ENCODE measurements around the gene CTDSP1. TPM values are rescaled to one million over a fixed set of nuclear protein-coding genes. Genes with fewer than 3 reads are reported as not detected.

Gene CTDSP1
- total RNA-seq, 2 donors from 2014 or later: 67.2 to 98.9 TPM

DNA sequence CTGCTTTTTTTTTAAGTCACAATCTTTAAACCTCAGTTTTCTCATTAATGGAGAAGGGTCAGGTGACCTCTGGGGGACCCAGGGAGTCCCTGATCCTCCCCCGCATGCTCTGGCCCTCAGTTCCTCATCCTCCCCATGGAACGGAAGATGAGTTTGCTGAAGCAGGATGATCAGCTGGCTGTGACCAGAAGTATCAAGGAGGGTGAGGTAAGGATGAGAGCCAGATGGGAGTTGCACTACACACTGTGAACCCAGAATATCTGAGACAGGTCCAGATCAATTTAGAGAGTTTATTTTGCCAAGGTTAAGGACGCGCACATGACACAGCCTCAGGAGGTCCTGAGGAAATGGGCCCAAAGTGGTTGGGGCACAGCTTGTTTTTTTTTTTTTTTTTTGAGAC lies 39.2 kb upstream of the CTDSP1 start:
- peaks cover 26% of the 10 kb centered on the region for H3K4me1 ChIP-seq
- no peak for ATAC-seq
- 81 to 93% methylated on average over 4 of the region's 4 CpGs for WGBS, 2 donors
- intact Hi-C loops (cut with DNase I): no loop called here
- peak in 1 of 4 donors; percentile 60 for DNase-seq
- no peaks in the 10 kb centered on the region for H3K27me3 ChIP-seq
- peak overlapping the region in 1 of 4 donors; percentile 62 for H3K27ac ChIP-seq
- H3K9me3 ChIP-seq: no peaks in the 10 kb centered on the region
- H3K4me3 ChIP-seq: no peak overlapping the region
- no peak for TF ChIP-seq POLR2A (IDR thresholded peaks at IDR 0.05)
- TF ChIP-seq, protein P1, sequence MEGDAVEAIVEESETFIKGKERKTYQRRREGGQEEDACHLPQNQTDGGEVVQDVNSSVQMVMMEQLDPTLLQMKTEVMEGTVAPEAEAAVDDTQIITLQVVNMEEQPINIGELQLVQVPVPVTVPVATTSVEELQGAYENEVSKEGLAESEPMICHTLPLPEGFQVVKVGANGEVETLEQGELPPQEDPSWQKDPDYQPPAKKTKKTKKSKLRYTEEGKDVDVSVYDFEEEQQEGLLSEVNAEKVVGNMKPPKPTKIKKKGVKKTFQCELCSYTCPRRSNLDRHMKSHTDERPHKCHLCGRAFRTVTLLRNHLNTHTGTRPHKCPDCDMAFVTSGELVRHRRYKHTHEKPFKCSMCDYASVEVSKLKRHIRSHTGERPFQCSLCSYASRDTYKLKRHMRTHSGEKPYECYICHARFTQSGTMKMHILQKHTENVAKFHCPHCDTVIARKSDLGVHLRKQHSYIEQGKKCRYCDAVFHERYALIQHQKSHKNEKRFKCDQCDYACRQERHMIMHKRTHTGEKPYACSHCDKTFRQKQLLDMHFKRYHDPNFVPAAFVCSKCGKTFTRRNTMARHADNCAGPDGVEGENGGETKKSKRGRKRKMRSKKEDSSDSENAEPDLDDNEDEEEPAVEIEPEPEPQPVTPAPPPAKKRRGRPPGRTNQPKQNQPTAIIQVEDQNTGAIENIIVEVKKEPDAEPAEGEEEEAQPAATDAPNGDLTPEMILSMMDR (IDR thresholded peaks at IDR 0.05): no peak
- no peaks in the 10 kb centered on the region for H3K36me3 ChIP-seq (replicated peaks in 1 of 2; ENCODE audit: insufficient read depth in 1 of 2, low read depth in 2 of 2)

DNA sequence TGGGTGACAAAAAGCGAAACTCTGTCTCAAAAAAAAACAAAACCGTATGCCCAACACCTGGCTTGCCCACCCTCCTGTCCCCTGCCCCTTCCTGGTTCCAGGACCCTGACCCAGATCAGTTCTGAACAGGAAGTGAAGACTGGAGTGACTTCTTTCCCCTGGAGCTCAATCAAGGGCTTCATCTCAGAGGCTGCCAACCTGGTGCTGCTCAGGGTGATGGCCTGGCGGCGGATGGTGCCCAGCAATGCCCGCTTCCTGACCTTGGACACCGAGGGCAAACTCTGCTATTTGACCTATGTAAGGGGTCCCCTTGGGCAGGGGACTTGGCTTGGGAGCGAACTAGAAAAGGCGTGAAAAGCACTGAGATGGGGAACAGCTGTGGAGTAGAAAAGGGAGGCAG lies 37.1 kb upstream of the CTDSP1 start:
- ATAC-seq (no peak), DNase-seq (no peak)
- 83 to 88% methylated on average over 4 to 8 of the region's 8 CpGs for WGBS, 2 donors
- Histone ChIP-seq H3K36me3 (replicated peaks in 1 of 2; ENCODE audit: insufficient read depth in 1 of 2, low read depth in 2 of 2) (no peaks in the 10 kb centered on the region), H3K27ac (no peak overlapping the region), H3K4me3 (no peak overlapping the region), H3K4me1 (peaks cover 20% of the 10 kb centered on the region), H3K9me3 (no peaks in the 10 kb centered on the region), H3K27me3 (no peaks in the 10 kb centered on the region)
- intact Hi-C loops (cut with DNase I): no loop called here
- TF ChIP-seq, protein P1 (IDR thresholded peaks at IDR 0.05): no peak
- TF ChIP-seq POLR2A (IDR thresholded peaks at IDR 0.05): no peak

DNA sequence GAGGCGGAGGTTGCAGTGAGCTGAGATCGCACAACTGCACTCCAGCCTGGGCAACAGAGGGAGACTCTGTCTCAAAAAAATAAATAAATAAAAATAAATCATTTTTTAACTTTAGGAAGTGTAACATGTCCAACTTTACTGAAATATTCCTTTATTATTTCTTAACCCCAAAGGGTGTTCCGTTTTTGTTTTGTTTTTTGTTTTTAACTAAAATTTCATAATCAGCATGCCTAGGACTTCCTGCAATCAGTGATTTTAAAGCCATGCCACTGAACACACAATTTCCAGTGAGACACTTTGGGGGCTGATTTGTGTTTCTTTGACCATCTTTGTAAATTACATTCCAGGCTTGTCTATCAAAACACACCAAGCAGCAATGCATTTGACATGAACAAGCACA lies 35.9 kb upstream of the CTDSP1 start:
- DNase-seq: no peak
- TF ChIP-seq, protein P1 (IDR thresholded peaks at IDR 0.05): no peak
- no peak for TF ChIP-seq POLR2A (IDR thresholded peaks at IDR 0.05)
- intact Hi-C loops (cut with DNase I): no loop called here

DNA sequence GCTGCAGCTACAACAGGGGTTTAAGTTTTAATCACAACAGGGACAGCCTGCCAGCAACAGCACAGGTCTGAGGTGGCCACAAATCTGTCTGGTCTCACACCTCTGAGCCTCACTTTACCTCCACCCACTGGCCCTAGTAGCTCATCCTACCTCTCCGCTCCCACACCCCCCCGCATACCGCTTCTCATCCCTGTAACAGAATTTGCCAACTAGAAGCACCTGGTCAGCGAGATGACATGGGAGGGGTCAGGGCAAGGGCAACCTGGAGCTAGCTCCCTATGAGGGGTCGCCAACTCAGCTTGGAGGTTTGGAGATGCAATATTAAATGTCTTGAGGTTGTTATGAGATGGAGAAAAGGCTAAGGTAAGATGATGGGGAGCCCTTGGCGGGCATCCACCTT lies 35.5 kb upstream of the CTDSP1 start:
- H3K36me3 ChIP-seq (replicated peaks in 1 of 2; ENCODE audit: insufficient read depth in 1 of 2, low read depth in 2 of 2): no peaks in the 10 kb centered on the region
- DNase-seq (no peak), ATAC-seq (no peak)
- no peaks in the 10 kb centered on the region for H3K9me3 ChIP-seq
- 74 to 79% methylated on average over 6 of the region's 6 CpGs for WGBS, 2 donors
- H3K4me1 ChIP-seq: peaks cover 15% of the 10 kb centered on the region
- H3K27me3 ChIP-seq: no peaks in the 10 kb centered on the region
- intact Hi-C loops (cut with DNase I): no loop called here
- H3K27ac ChIP-seq: no peak overlapping the region
- no peak overlapping the region for H3K4me3 ChIP-seq
- no peak for TF ChIP-seq POLR2A (IDR thresholded peaks at IDR 0.05)
- TF ChIP-seq, protein P1 (IDR thresholded peaks at IDR 0.05): no peak

More for the DNA sequence above, 35.9 kb upstream of the CTDSP1 start:
- WGBS, 2 donors: 73 to 78% methylated on average over 3 of the region's 3 CpGs
- Histone ChIP-seq H3K4me1 (peaks cover 15% of the 10 kb centered on the region), H3K36me3 (replicated peaks in 1 of 2; ENCODE audit: insufficient read depth in 1 of 2, low read depth in 2 of 2) (no peaks in the 10 kb centered on the region), H3K27ac (peak overlapping the region in 1 of 4 donors; percentile 45), H3K9me3 (no peaks in the 10 kb centered on the region), H3K4me3 (no peak overlapping the region), H3K27me3 (no peaks in the 10 kb centered on the region)
- ATAC-seq: no peak

DNA sequence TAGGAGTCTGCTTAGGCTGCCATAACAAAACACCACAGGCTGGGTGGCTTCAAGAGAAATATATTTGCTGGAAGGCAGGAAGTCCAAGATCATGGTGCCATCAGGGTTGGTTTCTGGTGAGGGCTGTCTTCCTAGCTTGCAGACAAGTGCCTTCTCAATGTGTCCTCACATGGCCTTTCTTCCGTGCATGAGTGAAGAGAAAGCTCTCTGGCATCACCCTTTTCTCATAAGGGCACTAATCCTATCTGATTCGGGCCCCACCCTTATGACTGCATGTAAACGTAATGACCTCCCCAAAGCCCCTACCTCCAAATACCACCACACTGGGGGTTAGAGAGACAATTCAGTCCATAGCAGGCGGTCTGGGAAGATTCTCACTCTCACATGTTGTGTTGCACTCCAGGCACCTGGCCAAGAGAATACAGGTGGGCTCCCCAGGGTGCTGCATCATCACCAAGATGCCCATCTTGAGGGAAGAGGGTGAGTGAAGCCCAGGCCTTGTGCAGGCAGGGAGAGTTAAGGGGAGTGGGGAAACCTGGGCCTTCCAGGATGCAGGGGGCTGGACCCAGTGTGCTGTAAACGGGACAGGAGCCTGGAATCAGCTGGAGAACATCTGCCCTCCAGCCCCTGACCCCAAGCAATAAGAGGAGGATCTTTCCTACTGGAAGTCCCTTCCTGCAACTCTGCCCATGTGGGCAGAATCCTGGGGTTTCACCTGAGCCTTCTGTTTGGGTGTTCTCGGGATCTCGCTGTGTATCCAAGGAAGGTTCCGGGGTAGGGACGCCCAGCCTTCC lies 32.9 kb upstream of the CTDSP1 start:
- no peak overlapping the region for H3K4me3 ChIP-seq
- WGBS, 2 donors: 95 to 98% methylated on average over 5 to 9 of the region's 9 CpGs
- no peak for ATAC-seq
- peak overlapping the region in 3 of 4 donors; percentile 81 to 95 (median 90) for H3K27ac ChIP-seq
- H3K4me1 ChIP-seq: peaks cover 8% of the 10 kb centered on the region
- H3K27me3 ChIP-seq: no peaks in the 10 kb centered on the region
- no peaks in the 10 kb centered on the region for H3K9me3 ChIP-seq
- no peak for DNase-seq
- no peaks in the 10 kb centered on the region for H3K36me3 ChIP-seq (replicated peaks in 1 of 2; ENCODE audit: insufficient read depth in 1 of 2, low read depth in 2 of 2)
- TF ChIP-seq, protein P1 (IDR thresholded peaks at IDR 0.05): no peak
- TF ChIP-seq POLR2A (IDR thresholded peaks at IDR 0.05): no peak
- intact Hi-C loops (cut with DNase I): no loop called here

All from body of pancreas (tissue), 4 donors.